NCI-H2227 treated with DMSO at 0.1 percent for 48 hours (cell line): ENCODE measurements around the gene CFAP57.

ENCODE experiments used
- DNase-seq: peaks from one replicate; lab custom pipeline; 2025; lab: John Stamatoyannopoulos, UW

CFAP57 gene

GRCh38 chr1:43298055-43298454 lies 125.9 kb downstream of the CFAP57 start:
- no peak for DNase-seq

GRCh38 chr1:43299101-43299500 lies 127.0 kb downstream of the CFAP57 start:
- no peak for DNase-seq

GRCh38 chr1:43300378-43301094 lies 128.4 kb downstream of the CFAP57 start, which contains the start of gene TIE1:
Gene TIE1, plus strand, starts transcription at chr1:43300982. Its CDS starts 90 bp downstream, at chr1:43301072.
- DNase-seq: no peak

GRCh38 chr1:43302201-43302600 lies 130.1 kb downstream of the CFAP57 start:
- DNase-seq: no peak

- DNase-seq: no peak
These were observed 130.8 kb downstream of the CFAP57 start for GRCh38 chr1:43302721-43303470.

GRCh38 chr1:43303471-43304313 lies 131.6 kb downstream of the CFAP57 start:
- no peak for DNase-seq
